Head of caudate nucleus (tissue), 42 donors: ENCODE measurements around the gene PADI1.

Experiments used
- DNase-seq, 42 donors: peaks; one replicate each; pipeline versions ENCODE4 v3.0.0 to v3.0.0-alpha.2; 2020 to 2021; ENCODE audit warnings: mixed read lengths in 7 of 42
- intact Hi-C: fragments of 100-400 bp; cut with DNase I; formaldehyde crosslinking; loops from one replicate; pipeline ENCODE4 v1.15.0; 2022

PADI1 gene

GRCh38 chr1:17204546-17205440 lies at the start of gene PADI1:
Gene PADI1, plus strand, starts transcription at chr1:17205128. Its CDS starts 90 bp downstream, at chr1:17205218.
- DNase-seq: no peak
- intact Hi-C loops: loop anchor here (10.0 kb wide), 1 partner anchor 60 kb away; no protein-coding TSS in a partner anchor

GRCh38 chr1:17155257-17155920 lies 49.5 kb upstream of the PADI1 start:
- DNase-seq: no peak

GRCh38 chr1:17156108-17156507 lies 48.8 kb upstream of the PADI1 start:
- intact Hi-C loops: no loop called here
- DNase-seq: peak in 1 of 42 donors; percentile 4

More at GRCh38 chr1:17155257-17155920, 49.5 kb upstream of the PADI1 start:
- intact Hi-C loops: no loop called here

- intact Hi-C loops: no loop called here
- no peak for DNase-seq
Measured at GRCh38 chr1:17158961-17159360, 46.0 kb upstream of the PADI1 start.

GRCh38 chr1:17161137-17161740 lies 43.7 kb upstream of the PADI1 start:
- DNase-seq: peak in 1 of 42 donors; percentile 24
- intact Hi-C loops: no loop called here

- intact Hi-C loops: no loop called here
- no peak for DNase-seq
Measured at GRCh38 chr1:17161926-17162800, 42.8 kb upstream of the PADI1 start.

GRCh38 chr1:17162941-17163340 lies 42.0 kb upstream of the PADI1 start:
- intact Hi-C loops: no loop called here
- DNase-seq: no peak

- intact Hi-C loops: no loop called here
- DNase-seq: no peak
Measured at GRCh38 chr1:17163371-17163770, 41.6 kb upstream of the PADI1 start.

- DNase-seq: no peak
- intact Hi-C loops: no loop called here
Measured at GRCh38 chr1:17163789-17164666, 40.9 kb upstream of the PADI1 start.

- DNase-seq: no peak
- intact Hi-C loops: no loop called here
Measured at GRCh38 chr1:17165823-17166222, 39.1 kb upstream of the PADI1 start.

- intact Hi-C loops: no loop called here
- DNase-seq: no peak
Measured at GRCh38 chr1:17167041-17167785, 37.7 kb upstream of the PADI1 start.

GRCh38 chr1:17167786-17168090 lies 37.2 kb upstream of the PADI1 start:
- no peak for DNase-seq

GRCh38 chr1:17168091-17168876 lies 36.6 kb upstream of the PADI1 start:
- intact Hi-C loops: no loop called here
- DNase-seq: no peak

More at GRCh38 chr1:17167786-17168090, 37.2 kb upstream of the PADI1 start:
- intact Hi-C loops: no loop called here

GRCh38 chr1:17170571-17170970 lies 34.4 kb upstream of the PADI1 start:
- no peak for DNase-seq
- intact Hi-C loops: no loop called here

- intact Hi-C loops: no loop called here
- no peak for DNase-seq
Measured at GRCh38 chr1:17173217-17173616, 31.7 kb upstream of the PADI1 start.

GRCh38 chr1:17176306-17177061 lies 28.4 kb upstream of the PADI1 start:
- DNase-seq: peak in 1 of 42 donors; percentile 7
- intact Hi-C loops: no loop called here
